Measurements from ENCODE around the gene LDB2. TPM values are rescaled to one million over a fixed set of nuclear protein-coding genes. Genes with fewer than 3 reads are reported as not detected.
A peak's percentile ranks its signal among the peaks of the same experiment; 100 is the strongest.

Gene LDB2
- total and polyA plus RNA-seq, 2 experiments from 2014 or later: 48.6 to 80.1 TPM

- Mint-ChIP-seq H3K36me3 (ENCODE audit: low read depth) (no peaks in the 10 kb centered on the region), H3K27me3 (ENCODE audit: insufficient read depth, low read depth, poor library complexity) (no peaks in the 10 kb centered on the region), H3K9me3 (no peaks in the 10 kb centered on the region; the same call in 2 of the 3 replicates), H3K4me3 (no peak overlapping the region; the same call in 2 of the 3 replicates), H3K27ac (peak overlapping the region; percentile 32; the same call in 1 of the 2 replicates), H3K4me1 (peaks cover 60% of the 10 kb centered on the region)
- H3K4me1 ChIP-seq (ENCODE audit: insufficient read depth): peaks cover 43% of the 10 kb centered on the region
- no peaks in the 10 kb centered on the region for H3K36me3 ChIP-seq (ENCODE audit: insufficient read depth)
- DNase-seq (ENCODE audit: low spot score): no peak
- H3K4me2 ChIP-seq: no peak overlapping the region; the same call in 1 of the 2 replicates
- H3K9me2 ChIP-seq (ENCODE audit: insufficient read depth): peaks cover 10% of the 10 kb centered on the region
- TF ChIP-seq CREB1 (CRISPR knock-in tag; IDR thresholded peaks at IDR 0.05; ENCODE audit: low read depth) (no peak), STAT1 (IDR thresholded peaks at IDR 0.05; ENCODE audit: unreplicated experiment) (no peak), NANOG (IDR thresholded peaks at IDR 0.05; ENCODE audit: borderline replicate concordance) (no peak), JUNB (IDR thresholded peaks at IDR 0.05; ENCODE audit: unreplicated experiment) (no peak), ETS1 (IDR thresholded peaks at IDR 0.05) (no peak), REST (IDR thresholded peaks at IDR 0.05; ENCODE audit: unreplicated experiment) (no peak), ZNF114 (CRISPR knock-in tag; IDR thresholded peaks at IDR 0.05) (no peak), ZNF331 (CRISPR knock-in tag; IDR thresholded peaks at IDR 0.05; ENCODE audit: low read depth) (no peak), CTCF (conservative IDR thresholded peaks at IDR 0.05; ENCODE audit: low read depth in 2 of 2) (no peak), EZH2 (IDR thresholded peaks at IDR 0.05; ENCODE audit: low read depth, unreplicated experiment) (no peak), EZH2phosphoT487 (IDR thresholded peaks at IDR 0.05; ENCODE audit: unreplicated experiment) (no peak), POLR2AphosphoS5 (IDR thresholded peaks at IDR 0.05; ENCODE audit: low read depth) (no peak)
- TF ChIP-seq, protein P1, sequence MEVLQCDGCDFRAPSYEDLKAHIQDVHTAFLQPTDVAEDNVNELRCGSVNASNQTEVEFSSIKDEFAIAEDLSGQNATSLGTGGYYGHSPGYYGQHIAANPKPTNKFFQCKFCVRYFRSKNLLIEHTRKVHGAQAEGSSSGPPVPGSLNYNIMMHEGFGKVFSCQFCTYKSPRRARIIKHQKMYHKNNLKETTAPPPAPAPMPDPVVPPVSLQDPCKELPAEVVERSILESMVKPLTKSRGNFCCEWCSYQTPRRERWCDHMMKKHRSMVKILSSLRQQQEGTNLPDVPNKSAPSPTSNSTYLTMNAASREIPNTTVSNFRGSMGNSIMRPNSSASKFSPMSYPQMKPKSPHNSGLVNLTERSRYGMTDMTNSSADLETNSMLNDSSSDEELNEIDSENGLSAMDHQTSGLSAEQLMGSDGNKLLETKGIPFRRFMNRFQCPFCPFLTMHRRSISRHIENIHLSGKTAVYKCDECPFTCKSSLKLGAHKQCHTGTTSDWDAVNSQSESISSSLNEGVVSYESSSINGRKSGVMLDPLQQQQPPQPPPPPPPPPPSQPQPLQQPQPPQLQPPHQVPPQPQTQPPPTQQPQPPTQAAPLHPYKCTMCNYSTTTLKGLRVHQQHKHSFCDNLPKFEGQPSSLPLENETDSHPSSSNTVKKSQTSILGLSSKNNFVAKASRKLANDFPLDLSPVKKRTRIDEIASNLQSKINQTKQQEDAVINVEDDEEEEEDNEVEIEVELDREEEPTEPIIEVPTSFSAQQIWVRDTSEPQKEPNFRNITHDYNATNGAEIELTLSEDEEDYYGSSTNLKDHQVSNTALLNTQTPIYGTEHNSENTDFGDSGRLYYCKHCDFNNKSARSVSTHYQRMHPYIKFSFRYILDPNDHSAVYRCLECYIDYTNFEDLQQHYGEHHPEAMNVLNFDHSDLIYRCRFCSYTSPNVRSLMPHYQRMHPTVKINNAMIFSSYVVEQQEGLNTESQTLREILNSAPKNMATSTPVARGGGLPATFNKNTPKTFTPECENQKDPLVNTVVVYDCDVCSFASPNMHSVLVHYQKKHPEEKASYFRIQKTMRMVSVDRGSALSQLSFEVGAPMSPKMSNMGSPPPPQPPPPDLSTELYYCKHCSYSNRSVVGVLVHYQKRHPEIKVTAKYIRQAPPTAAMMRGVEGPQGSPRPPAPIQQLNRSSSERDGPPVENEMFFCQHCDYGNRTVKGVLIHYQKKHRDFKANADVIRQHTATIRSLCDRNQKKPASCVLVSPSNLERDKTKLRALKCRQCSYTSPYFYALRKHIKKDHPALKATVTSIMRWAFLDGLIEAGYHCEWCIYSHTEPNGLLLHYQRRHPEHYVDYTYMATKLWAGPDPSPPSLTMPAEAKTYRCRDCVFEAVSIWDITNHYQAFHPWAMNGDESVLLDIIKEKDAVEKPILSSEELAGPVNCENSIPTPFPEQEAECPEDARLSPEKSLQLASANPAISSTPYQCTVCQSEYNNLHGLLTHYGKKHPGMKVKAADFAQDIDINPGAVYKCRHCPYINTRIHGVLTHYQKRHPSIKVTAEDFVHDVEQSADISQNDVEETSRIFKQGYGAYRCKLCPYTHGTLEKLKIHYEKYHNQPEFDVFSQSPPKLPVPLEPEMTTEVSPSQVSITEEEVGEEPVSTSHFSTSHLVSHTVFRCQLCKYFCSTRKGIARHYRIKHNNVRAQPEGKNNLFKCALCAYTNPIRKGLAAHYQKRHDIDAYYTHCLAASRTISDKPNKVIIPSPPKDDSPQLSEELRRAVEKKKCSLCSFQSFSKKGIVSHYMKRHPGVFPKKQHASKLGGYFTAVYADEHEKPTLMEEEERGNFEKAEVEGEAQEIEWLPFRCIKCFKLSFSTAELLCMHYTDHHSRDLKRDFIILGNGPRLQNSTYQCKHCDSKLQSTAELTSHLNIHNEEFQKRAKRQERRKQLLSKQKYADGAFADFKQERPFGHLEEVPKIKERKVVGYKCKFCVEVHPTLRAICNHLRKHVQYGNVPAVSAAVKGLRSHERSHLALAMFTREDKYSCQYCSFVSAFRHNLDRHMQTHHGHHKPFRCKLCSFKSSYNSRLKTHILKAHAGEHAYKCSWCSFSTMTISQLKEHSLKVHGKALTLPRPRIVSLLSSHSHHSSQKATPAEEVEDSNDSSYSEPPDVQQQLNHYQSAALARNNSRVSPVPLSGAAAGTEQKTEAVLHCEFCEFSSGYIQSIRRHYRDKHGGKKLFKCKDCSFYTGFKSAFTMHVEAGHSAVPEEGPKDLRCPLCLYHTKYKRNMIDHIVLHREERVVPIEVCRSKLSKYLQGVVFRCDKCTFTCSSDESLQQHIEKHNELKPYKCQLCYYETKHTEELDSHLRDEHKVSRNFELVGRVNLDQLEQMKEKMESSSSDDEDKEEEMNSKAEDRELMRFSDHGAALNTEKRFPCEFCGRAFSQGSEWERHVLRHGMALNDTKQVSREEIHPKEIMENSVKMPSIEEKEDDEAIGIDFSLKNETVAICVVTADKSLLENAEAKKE (CRISPR knock-in tag; IDR thresholded peaks at IDR 0.05): no peak
- H4K20me1 ChIP-seq (replicated peaks; ENCODE audit: insufficient read depth): no peaks in the 10 kb centered on the region; the same call in none of the 2 replicates
- no peak overlapping the region for H3K4me3 ChIP-seq
- H3K27ac ChIP-seq (ENCODE audit: low read depth): no peak overlapping the region
- no peaks in the 10 kb centered on the region for H3F3A ChIP-seq (replicated peaks; ENCODE audit: low read depth)
- peaks cover 34% of the 10 kb centered on the region for H3K79me2 ChIP-seq (replicated peaks; ENCODE audit: insufficient read depth)
- no peak overlapping the region for H2AFZ ChIP-seq
- H3K27me3 ChIP-seq (ENCODE audit: insufficient read depth): no peaks in the 10 kb centered on the region
- ATAC-seq: no peak
Observed at GRCh38 chr4:16608611-16609125, 289.8 kb downstream of the LDB2 start.
